ENCODE measurements around the gene TMEM215.

Gene TMEM215

DNA sequence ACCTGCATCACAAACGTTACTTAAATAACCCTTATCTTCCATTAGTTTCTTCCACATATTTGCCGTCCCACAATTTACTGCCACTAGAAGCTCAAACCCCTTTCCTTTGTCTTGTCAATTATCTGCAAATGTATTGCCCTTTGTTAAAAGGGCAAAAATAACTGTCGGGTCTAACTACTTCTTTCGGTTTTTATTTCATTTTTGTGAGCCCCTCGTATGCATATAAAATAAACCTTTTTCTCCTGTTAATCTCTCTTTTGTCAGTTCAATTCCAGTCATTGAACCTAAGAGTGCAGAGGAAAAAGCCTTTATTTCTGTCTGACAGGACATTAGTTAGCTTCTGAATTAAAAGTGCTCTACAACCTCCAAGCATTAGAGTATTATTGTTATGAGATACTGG, 45.5 kb downstream of the TMEM215 start:
- TF ChIP-seq, protein P1, sequence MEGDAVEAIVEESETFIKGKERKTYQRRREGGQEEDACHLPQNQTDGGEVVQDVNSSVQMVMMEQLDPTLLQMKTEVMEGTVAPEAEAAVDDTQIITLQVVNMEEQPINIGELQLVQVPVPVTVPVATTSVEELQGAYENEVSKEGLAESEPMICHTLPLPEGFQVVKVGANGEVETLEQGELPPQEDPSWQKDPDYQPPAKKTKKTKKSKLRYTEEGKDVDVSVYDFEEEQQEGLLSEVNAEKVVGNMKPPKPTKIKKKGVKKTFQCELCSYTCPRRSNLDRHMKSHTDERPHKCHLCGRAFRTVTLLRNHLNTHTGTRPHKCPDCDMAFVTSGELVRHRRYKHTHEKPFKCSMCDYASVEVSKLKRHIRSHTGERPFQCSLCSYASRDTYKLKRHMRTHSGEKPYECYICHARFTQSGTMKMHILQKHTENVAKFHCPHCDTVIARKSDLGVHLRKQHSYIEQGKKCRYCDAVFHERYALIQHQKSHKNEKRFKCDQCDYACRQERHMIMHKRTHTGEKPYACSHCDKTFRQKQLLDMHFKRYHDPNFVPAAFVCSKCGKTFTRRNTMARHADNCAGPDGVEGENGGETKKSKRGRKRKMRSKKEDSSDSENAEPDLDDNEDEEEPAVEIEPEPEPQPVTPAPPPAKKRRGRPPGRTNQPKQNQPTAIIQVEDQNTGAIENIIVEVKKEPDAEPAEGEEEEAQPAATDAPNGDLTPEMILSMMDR (IDR thresholded peaks at IDR 0.05; ENCODE audit: insufficient read depth, low read depth, low read length, missing control alignments): no peak
- DNase-seq (ENCODE audit: low read depth): no peak
- no peak overlapping the region for H3K4me3 ChIP-seq (ENCODE audit: low read length)

DNA sequence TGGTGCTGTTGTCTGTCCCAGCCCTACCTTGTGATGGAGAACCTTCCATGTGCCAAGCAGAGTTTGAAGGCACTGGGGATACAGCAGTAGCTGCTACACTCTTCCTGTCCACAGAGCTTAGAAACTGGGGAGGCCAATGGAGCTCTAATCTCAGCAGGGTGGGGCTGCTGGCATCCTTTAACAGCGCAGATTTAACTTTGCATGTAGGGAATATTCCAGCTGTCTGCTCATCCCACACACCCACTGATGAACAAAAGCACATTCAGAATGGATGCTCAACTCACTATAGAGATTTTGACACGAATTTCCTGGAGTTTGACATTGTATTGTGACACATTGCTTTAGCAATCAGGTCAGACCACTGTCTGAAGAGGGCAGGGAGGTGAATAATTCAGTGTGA, 49.0 kb downstream of the TMEM215 start:
- no peak overlapping the region for H3K4me3 ChIP-seq (ENCODE audit: low read length)
- DNase-seq (ENCODE audit: low read depth): no peak
- TF ChIP-seq, protein P1 (IDR thresholded peaks at IDR 0.05; ENCODE audit: insufficient read depth, low read depth, low read length, missing control alignments): no peak

All from epithelial cell of esophagus (primary cell).